Right cardiac atrium (tissue), 5 donors: ENCODE data around the gene PHLDA2. TPM values are rescaled to one million over a fixed set of nuclear protein-coding genes. Genes with fewer than 3 reads are reported as not detected.

Experiments
- ATAC-seq, 2 donors: fragments of 200-7000 bp; cut with Tn5 transposase; one replicate each; pipeline versions ENCODE4 v1.8.0 to v1.9.1; 2020; ENCODE audit warnings: moderate library complexity in 2 of 2, mild to moderate bottlenecking in 1 of 2
- DNase-seq, 3 donors: peaks; one replicate each; pipeline ENCODE4 v3.0.0-alpha.2; 2020
- H3K27ac ChIP-seq: one replicate; pipeline ENCODE4 v1.5.1; 2013; ENCODE audit warnings: mild to moderate bottlenecking, low read length, control low read depth, moderate library complexity
- H3K27me3 ChIP-seq: one replicate; pipeline ENCODE4 v1.6.1; 2013; ENCODE audit not compliant: control insufficient read depth, insufficient read depth
- H3K4me1 ChIP-seq: one replicate; pipeline ENCODE4 v1.6.1; 2013; ENCODE audit warnings: low read length; ENCODE audit not compliant: control insufficient read depth, insufficient read depth
- H3K4me3 ChIP-seq: one replicate; pipeline ENCODE4 v1.5.1; 2013; ENCODE audit warnings: low read length, control low read depth
- H3K9me3 ChIP-seq: one replicate; pipeline ENCODE4 v1.6.1; 2013; ENCODE audit warnings: low read length; ENCODE audit not compliant: control insufficient read depth
- WGBS: extraction: QIAGEN DNeasy Blood & Tissue Kit; methylation state at CpG from one replicate; pipeline ENCODE4 v1.1.7; 2013; 5-methylcytosine and 5-hydroxymethylcytosine counted together
- intact Hi-C, 4 donors: fragments of 100-400 bp; cut with DNase I; formaldehyde crosslinking; loops; one replicate each; pipeline versions ENCODE4 v1.11.0 to v1.14.0; 2022 to 2023
- polyA plus RNA-seq: library from polyadenylated mRNA; stranded (reverse); fragments of 200-250 nt; gene quantifications from one replicate; pipeline ENCODE4 v1.2.3, GENCODE V29; 2013
- total RNA-seq, 4 donors: library from RNA; stranded (reverse); fragmentation: NEBNext Ultra II Directional; extraction: Animal tissue kit (Norgen Biotek cat#: 25700); gene quantifications; one replicate each; pipeline ENCODE4 v1.2.1, GENCODE V29; 2021
- donor health status: healthy with polysubstance abuse.
- donor health status: DM: no; HTN: yes; CAD: no.
- donor health status: DM: no; HTN: no; CAD: no.
- donor health status: DM: no; HTN: yes; CAD: no; lungs with severe emphysema.
- donor health status: DM: yes; HTN: yes; CAD: no.

The PHLDA2 gene
- total and polyA plus RNA-seq, 5 donors, result 0.57 to 2.1 (median 1.4) TPM; not detected in 1

- no peaks in the 10 kb centered on the region for H3K4me1 ChIP-seq
- no peak overlapping the region for H3K4me3 ChIP-seq
- H3K27me3 ChIP-seq, result no peaks in the 10 kb centered on the region
- 78% methylated on average over 7 of the region's 7 CpGs for WGBS
- peak in 1 of 2 donors; percentile 38 for ATAC-seq
- intact Hi-C loops, result no loop called here
- peak overlapping the region; percentile 58 for H3K27ac ChIP-seq
- H3K9me3 ChIP-seq, result no peaks in the 10 kb centered on the region
- no peak for DNase-seq
Observed at GRCh38 chr11:2960139-2960538, 30.9 kb upstream of the PHLDA2 start.

- ATAC-seq, result no peak
- WGBS, result 82% methylated on average over 3 of the region's 3 CpGs
- intact Hi-C loops, result no loop called here
- H3K9me3 ChIP-seq, result no peaks in the 10 kb centered on the region
- no peaks in the 10 kb centered on the region for H3K4me1 ChIP-seq
- no peak overlapping the region for H3K27ac ChIP-seq
- H3K4me3 ChIP-seq, result no peak overlapping the region
- H3K27me3 ChIP-seq, result no peaks in the 10 kb centered on the region
- DNase-seq, result no peak
Observed at GRCh38 chr11:2958251-2958650, 29.0 kb upstream of the PHLDA2 start.

GRCh38 chr11:2955906-2956476 is 26.8 kb upstream of the PHLDA2 start:
- H3K4me1 ChIP-seq, result no peaks in the 10 kb centered on the region
- no peak overlapping the region for H3K4me3 ChIP-seq
- H3K9me3 ChIP-seq, result no peaks in the 10 kb centered on the region
- DNase-seq (no peak), ATAC-seq (no peak)
- 76% methylated on average over 6 of the region's 6 CpGs for WGBS
- no peaks in the 10 kb centered on the region for H3K27me3 ChIP-seq
- no peak overlapping the region for H3K27ac ChIP-seq
- intact Hi-C loops, result no loop called here

- Histone ChIP-seq H3K27me3 (no peaks in the 10 kb centered on the region), H3K27ac (no peak overlapping the region), H3K4me3 (no peak overlapping the region), H3K9me3 (no peaks in the 10 kb centered on the region), H3K4me1 (no peaks in the 10 kb centered on the region)
- 81% methylated on average over 6 of the region's 6 CpGs for WGBS
- intact Hi-C loops, result no loop called here
- ATAC-seq (no peak), DNase-seq (no peak)
Observed at GRCh38 chr11:2954263-2954662, 25.0 kb upstream of the PHLDA2 start.

GRCh38 chr11:2952290-2952689 is 23.1 kb upstream of the PHLDA2 start:
- intact Hi-C loops, result no loop called here
- H3K27ac ChIP-seq, result no peak overlapping the region
- WGBS, result 70% methylated on average over 6 of the region's 6 CpGs

GRCh38 chr11:2951231-2952110 is 22.3 kb upstream of the PHLDA2 start:
- no peak for ATAC-seq
- Histone ChIP-seq H3K27me3 (no peaks in the 10 kb centered on the region), H3K27ac (no peak overlapping the region), H3K4me3 (no peak overlapping the region), H3K4me1 (no peaks in the 10 kb centered on the region), H3K9me3 (no peaks in the 10 kb centered on the region)
- no peak for DNase-seq
- intact Hi-C loops, result no loop called here
- 86% methylated on average over 9 of the region's 9 CpGs for WGBS

More at GRCh38 chr11:2952290-2952689, 23.1 kb upstream of the PHLDA2 start:
- no peaks in the 10 kb centered on the region for H3K9me3 ChIP-seq
- no peaks in the 10 kb centered on the region for H3K4me1 ChIP-seq
- H3K4me3 ChIP-seq, result no peak overlapping the region
- ATAC-seq (no peak), DNase-seq (no peak)
- no peaks in the 10 kb centered on the region for H3K27me3 ChIP-seq

GRCh38 chr11:2950825-2951224 is 21.6 kb upstream of the PHLDA2 start:
- H3K4me1 ChIP-seq, result peaks cover 5% of the 10 kb centered on the region
- H3K9me3 ChIP-seq, result no peaks in the 10 kb centered on the region
- no peak overlapping the region for H3K27ac ChIP-seq
- no peaks in the 10 kb centered on the region for H3K27me3 ChIP-seq
- no peak for ATAC-seq
- intact Hi-C loops, result no loop called here
- 82% methylated on average over 1 of the region's 1 CpG for WGBS
- H3K4me3 ChIP-seq, result no peak overlapping the region
- DNase-seq, result no peak

- Histone ChIP-seq H3K9me3 (no peaks in the 10 kb centered on the region), H3K4me3 (no peak overlapping the region), H3K27ac (no peak overlapping the region), H3K27me3 (no peaks in the 10 kb centered on the region), H3K4me1 (peaks cover 6% of the 10 kb centered on the region)
- WGBS, result 93% methylated on average over 11 of the region's 11 CpGs
- ATAC-seq (no peak), DNase-seq (no peak)
- intact Hi-C loops, result no loop called here
Observed at GRCh38 chr11:2949920-2950319, 20.7 kb upstream of the PHLDA2 start.

GRCh38 chr11:2947744-2948143 is 18.5 kb upstream of the PHLDA2 start:
- Histone ChIP-seq H3K4me3 (no peak overlapping the region), H3K9me3 (no peaks in the 10 kb centered on the region), H3K27ac (no peak overlapping the region), H3K27me3 (no peaks in the 10 kb centered on the region), H3K4me1 (peaks cover 6% of the 10 kb centered on the region)
- no peak for ATAC-seq
- intact Hi-C loops, result no loop called here
- 90% methylated on average over 11 of the region's 11 CpGs for WGBS
- no peak for DNase-seq

- Histone ChIP-seq H3K27ac (no peak overlapping the region), H3K9me3 (no peaks in the 10 kb centered on the region), H3K4me3 (no peak overlapping the region), H3K4me1 (peaks cover 6% of the 10 kb centered on the region), H3K27me3 (no peaks in the 10 kb centered on the region)
- no peak for ATAC-seq
- WGBS, result 61% methylated on average over 8 of the region's 8 CpGs
- intact Hi-C loops, result no loop called here
- peak in 1 of 3 donors; percentile 46 for DNase-seq
Observed at GRCh38 chr11:2945757-2946287, 16.6 kb upstream of the PHLDA2 start.

- intact Hi-C loops, result no loop called here
- WGBS, result 13% methylated on average over 16 of the region's 16 CpGs
- H3K27me3 ChIP-seq, result no peaks in the 10 kb centered on the region
- H3K27ac ChIP-seq, result peak overlapping the region; percentile 28
- no peaks in the 10 kb centered on the region for H3K9me3 ChIP-seq
- peaks cover 6% of the 10 kb centered on the region for H3K4me1 ChIP-seq
- no peak overlapping the region for H3K4me3 ChIP-seq
- DNase-seq (peak; percentile 94 to 98 (median 96)), ATAC-seq (peak; percentile 86 to 91)
Observed at GRCh38 chr11:2945031-2945756, 16.0 kb upstream of the PHLDA2 start.
